RWPE1 (cell line): ENCODE results near the gene CSMD2.

Experiments
- CTCF ChIA-PET: fragments of 350-600 bp; sonication (Branson Sonifier 250); formaldehyde crosslinking; extraction: SDS; loops from one replicate; lab custom pipeline; 2021; lab: Yijun Ruan, JAX
- POLR2A ChIA-PET: fragments of 400-600 bp; formaldehyde crosslinking; extraction: SDS; loops from one replicate; lab custom pipeline; 2020; ENCODE audit warnings: antibody characterized with exemption; ENCODE audit not compliant: low non-redundant PET; lab: Yijun Ruan, JAX
- DNase-seq: peaks from one replicate; pipeline ENCODE4 v3.0.0; 2012; ENCODE audit warnings: low spot score
- H3K27ac ChIP-seq: fragments of 450-650 bp; 2 replicates; pipeline ENCODE4 v1.5.1; 2017
- TF ChIP-seq, protein P1 (sequence below): fragments of 450-650 bp; conservative IDR thresholded peaks from 2 replicates; pipeline ENCODE4 v1.5.1; 2017; ENCODE audit warnings: low read depth, mild to moderate bottlenecking

The CSMD2 gene

GRCh38 chr1:33828059-33828458, 337.0 kb downstream of the CSMD2 start:
- CTCF ChIA-PET = interaction anchor here (0.6 kb wide), 1 partner anchor 770 kb away, joined by 3 read pairs; no protein-coding TSS in a partner anchor
- no peak overlapping the region for H3K27ac ChIP-seq
- TF ChIP-seq, protein P1, sequence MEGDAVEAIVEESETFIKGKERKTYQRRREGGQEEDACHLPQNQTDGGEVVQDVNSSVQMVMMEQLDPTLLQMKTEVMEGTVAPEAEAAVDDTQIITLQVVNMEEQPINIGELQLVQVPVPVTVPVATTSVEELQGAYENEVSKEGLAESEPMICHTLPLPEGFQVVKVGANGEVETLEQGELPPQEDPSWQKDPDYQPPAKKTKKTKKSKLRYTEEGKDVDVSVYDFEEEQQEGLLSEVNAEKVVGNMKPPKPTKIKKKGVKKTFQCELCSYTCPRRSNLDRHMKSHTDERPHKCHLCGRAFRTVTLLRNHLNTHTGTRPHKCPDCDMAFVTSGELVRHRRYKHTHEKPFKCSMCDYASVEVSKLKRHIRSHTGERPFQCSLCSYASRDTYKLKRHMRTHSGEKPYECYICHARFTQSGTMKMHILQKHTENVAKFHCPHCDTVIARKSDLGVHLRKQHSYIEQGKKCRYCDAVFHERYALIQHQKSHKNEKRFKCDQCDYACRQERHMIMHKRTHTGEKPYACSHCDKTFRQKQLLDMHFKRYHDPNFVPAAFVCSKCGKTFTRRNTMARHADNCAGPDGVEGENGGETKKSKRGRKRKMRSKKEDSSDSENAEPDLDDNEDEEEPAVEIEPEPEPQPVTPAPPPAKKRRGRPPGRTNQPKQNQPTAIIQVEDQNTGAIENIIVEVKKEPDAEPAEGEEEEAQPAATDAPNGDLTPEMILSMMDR = no peak
- DNase-seq = no peak
- POLR2A ChIA-PET = no interaction called here

DNA sequence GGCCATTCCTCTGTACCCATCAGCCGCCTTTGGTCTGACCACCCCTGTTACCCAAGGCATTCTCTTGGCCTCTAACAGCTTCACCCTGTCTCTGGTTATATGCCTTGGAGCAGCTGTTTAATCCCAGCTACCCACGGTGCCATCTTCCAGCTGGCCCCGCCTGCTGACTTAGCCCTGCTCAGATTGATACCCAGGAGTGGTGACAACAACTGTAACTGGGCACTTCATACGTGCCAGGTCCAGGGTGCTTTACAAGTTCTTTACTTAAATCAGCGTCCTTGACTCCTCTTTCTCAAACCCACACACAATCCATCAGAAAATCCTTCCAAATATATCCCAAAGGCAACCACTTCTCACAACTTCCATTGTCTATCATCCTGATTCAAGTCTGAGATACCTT, 338.3 kb downstream of the CSMD2 start:
- H3K27ac ChIP-seq = no peak overlapping the region
- DNase-seq = no peak
- TF ChIP-seq, protein P1 = no peak
- ChIA-PET POLR2A (no interaction called here), CTCF (no interaction called here)

- ChIA-PET CTCF (no interaction called here), POLR2A (no interaction called here)
- DNase-seq = no peak
- TF ChIP-seq, protein P1 = no peak
- no peak overlapping the region for H3K27ac ChIP-seq
Observed at GRCh38 chr1:33826311-33826710, 338.7 kb downstream of the CSMD2 start.

DNA sequence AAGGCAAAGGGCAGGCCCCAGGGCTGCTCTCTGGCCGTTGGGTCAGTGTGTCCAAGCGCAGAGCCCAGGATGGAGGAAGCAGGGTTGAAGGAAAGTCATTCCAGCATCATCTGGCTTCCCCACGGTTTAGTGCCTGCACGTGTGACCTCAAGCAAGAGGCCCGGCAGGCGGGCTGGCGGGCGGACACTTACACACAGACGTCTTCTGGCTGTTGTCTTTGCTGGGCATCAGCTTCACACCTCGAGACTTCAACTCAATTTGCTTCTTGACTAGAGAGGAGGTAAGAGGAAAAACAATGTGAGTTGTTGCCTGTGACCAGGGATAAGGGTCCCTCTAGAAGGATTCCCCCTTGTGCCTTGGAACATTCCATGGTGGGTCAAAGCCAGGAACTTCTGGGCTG, 339.5 kb downstream of the CSMD2 start:
- POLR2A ChIA-PET = no interaction called here

DNA sequence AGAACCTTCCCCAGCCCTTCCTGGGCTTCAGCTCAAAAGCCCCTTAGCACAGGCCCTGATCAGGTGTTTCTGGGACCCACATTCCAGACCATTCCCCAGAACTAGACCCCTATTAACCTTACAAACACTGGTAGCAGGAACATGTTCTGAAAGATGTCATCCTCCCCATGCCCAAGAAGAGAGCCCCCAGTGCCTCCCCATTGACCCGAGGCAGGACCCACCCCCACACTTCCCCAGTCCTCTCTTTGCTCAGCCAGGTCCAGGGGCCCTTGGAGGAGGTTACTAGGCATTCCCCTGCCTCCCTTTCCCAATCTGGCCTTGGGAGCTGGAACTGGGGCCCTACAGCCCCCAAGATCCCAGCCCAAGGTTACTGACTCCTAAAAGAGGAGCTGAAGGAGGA, 340.1 kb downstream of the CSMD2 start:
- TF ChIP-seq, protein P1 = no peak
- no peak for DNase-seq
- H3K27ac ChIP-seq = no peak overlapping the region
- CTCF ChIA-PET = no interaction called here
- POLR2A ChIA-PET = no interaction called here

More for the DNA sequence above, 339.5 kb downstream of the CSMD2 start:
- H3K27ac ChIP-seq = no peak overlapping the region
- TF ChIP-seq, protein P1 = no peak
- CTCF ChIA-PET = no interaction called here
- DNase-seq = no peak

- CTCF ChIA-PET = no interaction called here
- POLR2A ChIA-PET = no interaction called here
- no peak for DNase-seq
- H3K27ac ChIP-seq = no peak overlapping the region
- TF ChIP-seq, protein P1 = no peak
Observed at GRCh38 chr1:33824321-33824720, 340.7 kb downstream of the CSMD2 start.

GRCh38 chr1:33823830-33824229, 341.2 kb downstream of the CSMD2 start:
- ChIA-PET CTCF (no interaction called here), POLR2A (no interaction called here)
- DNase-seq = no peak
- no peak overlapping the region for H3K27ac ChIP-seq
- TF ChIP-seq, protein P1 = no peak
